Body of pancreas (tissue), 4 donors: Measurements from ENCODE around the gene DAAM1. TPM values are rescaled to one million over a fixed set of nuclear protein-coding genes. Genes with fewer than 3 reads are reported as not detected.
A peak's percentile ranks its signal among the peaks of the same experiment; 100 is the strongest.

ENCODE experiments used
- ATAC-seq: fragments of 150-250 bp; one replicate; pipeline ENCODE4 v1.9.1; 2016
- DNase-seq, 4 donors: peaks; one replicate each; pipeline ENCODE4 v3.0.0-alpha.2; 2019
- H3K27ac ChIP-seq, 4 donors: fragments of 200-600 bp; sonication (generic); 1 replicate in 3 of 4; 2 replicates in 1 of 4; pipeline versions ENCODE4 v1.5.1 to v1.6.1; 2016 to 2019; ENCODE audit warnings: mild to moderate bottlenecking in 1 of 4, mixed read lengths in 1 of 4, moderate library complexity in 1 of 4
- H3K27me3 ChIP-seq, 2 donors: fragments of 200-600 bp; sonication (generic); one replicate each; pipeline ENCODE4 v1.6.0; 2016; ENCODE audit warnings: mild to moderate bottlenecking in 1 of 2
- H3K36me3 ChIP-seq, 2 donors: fragments of 200-600 bp; sonication (generic); replicated peaks in 1 of 2; 2 replicates each; pipeline ENCODE4 v1.5.1; 2016; ENCODE audit warnings: low read depth in 2 of 2; ENCODE audit not compliant: insufficient read depth in 1 of 2
- H3K4me1 ChIP-seq: fragments of 200-600 bp; sonication (generic); one replicate; pipeline ENCODE4 v1.6.0; 2016
- H3K4me3 ChIP-seq, 2 donors: fragments of 200-600 bp; sonication (generic); 1 replicate in 1 of 2; 2 replicates in 1 of 2; pipeline ENCODE4 v1.5.1; 2016 to 2019
- H3K9me3 ChIP-seq, 3 donors: fragments of 200-600 bp; sonication (generic); 1 replicate in 2 of 3; 2 replicates in 1 of 3; pipeline ENCODE4 v1.5.1; 2016
- POLR2A ChIP-seq, 3 donors: fragments of 450-650 bp; IDR thresholded peaks; one replicate each; pipeline ENCODE4 v1.6.1; 2016; ENCODE audit warnings: antibody characterized with exemption in 3 of 3, mild to moderate bottlenecking in 2 of 3
- WGBS, 2 donors: methylation state at CpG; one replicate each; pipeline ENCODE4 v1.1.5; 2017; 5-methylcytosine and 5-hydroxymethylcytosine counted together
- intact Hi-C: fragments of 100-400 bp; cut with DNase I; formaldehyde crosslinking; loops from one replicate; pipeline ENCODE4 v1.15.1; 2023
- total RNA-seq, 2 donors: library from RNA; depleted of rRNA; stranded (reverse); fragments of >200 nt; gene quantifications; one replicate each; pipeline ENCODE4 v1.1.0, GENCODE V29; 2016
- TF ChIP-seq, protein P1 (sequence below), 7 experiments: fragments of 450-650 bp in 4 of 7; fragments of 200-600 bp in 3 of 7; sonication (generic) in 3 of 7; IDR thresholded peaks; one replicate each; pipeline ENCODE4 v1.5.1; 2016 to 2019; ENCODE audit warnings: antibody characterized with exemption in 7 of 7

Gene DAAM1
- total RNA-seq, 2 donors from 2014 or later: 16.9 to 42.5 TPM

DNA sequence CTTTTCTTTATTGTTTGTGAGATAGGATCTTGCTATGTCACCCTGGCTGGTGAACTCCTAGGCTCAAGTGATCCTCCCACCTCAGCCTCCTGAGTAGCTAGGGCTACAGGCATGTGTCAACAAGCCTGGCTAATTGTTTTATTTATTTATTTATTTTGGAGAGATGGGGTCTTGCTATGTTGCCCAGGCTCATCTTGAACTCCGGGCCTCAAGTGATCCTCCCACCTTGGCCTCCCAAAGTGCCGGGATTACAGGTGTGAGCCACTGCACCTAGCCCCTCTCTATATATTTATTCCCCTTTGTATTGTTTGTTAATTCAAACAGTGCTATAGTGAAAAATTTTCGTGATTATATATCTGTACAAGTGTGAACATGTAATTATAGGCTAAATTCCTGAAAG lies 123.3 kb downstream of the DAAM1 start:
- H3K27ac ChIP-seq: no peak overlapping the region
- TF ChIP-seq, protein P1, sequence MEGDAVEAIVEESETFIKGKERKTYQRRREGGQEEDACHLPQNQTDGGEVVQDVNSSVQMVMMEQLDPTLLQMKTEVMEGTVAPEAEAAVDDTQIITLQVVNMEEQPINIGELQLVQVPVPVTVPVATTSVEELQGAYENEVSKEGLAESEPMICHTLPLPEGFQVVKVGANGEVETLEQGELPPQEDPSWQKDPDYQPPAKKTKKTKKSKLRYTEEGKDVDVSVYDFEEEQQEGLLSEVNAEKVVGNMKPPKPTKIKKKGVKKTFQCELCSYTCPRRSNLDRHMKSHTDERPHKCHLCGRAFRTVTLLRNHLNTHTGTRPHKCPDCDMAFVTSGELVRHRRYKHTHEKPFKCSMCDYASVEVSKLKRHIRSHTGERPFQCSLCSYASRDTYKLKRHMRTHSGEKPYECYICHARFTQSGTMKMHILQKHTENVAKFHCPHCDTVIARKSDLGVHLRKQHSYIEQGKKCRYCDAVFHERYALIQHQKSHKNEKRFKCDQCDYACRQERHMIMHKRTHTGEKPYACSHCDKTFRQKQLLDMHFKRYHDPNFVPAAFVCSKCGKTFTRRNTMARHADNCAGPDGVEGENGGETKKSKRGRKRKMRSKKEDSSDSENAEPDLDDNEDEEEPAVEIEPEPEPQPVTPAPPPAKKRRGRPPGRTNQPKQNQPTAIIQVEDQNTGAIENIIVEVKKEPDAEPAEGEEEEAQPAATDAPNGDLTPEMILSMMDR (IDR thresholded peaks at IDR 0.05): no peak
- no peak for TF ChIP-seq POLR2A (IDR thresholded peaks at IDR 0.05)
- WGBS, 2 donors: 86% methylated on average over 3 of the region's 3 CpGs
- H3K4me1 ChIP-seq: peaks cover 6% of the 10 kb centered on the region
- no peak for ATAC-seq
- H3K27me3 ChIP-seq: no peaks in the 10 kb centered on the region
- intact Hi-C loops: no loop called here
- no peaks in the 10 kb centered on the region for H3K9me3 ChIP-seq
- H3K36me3 ChIP-seq: no peaks in the 10 kb centered on the region
- no peak for DNase-seq
- no peak overlapping the region for H3K4me3 ChIP-seq

DNA sequence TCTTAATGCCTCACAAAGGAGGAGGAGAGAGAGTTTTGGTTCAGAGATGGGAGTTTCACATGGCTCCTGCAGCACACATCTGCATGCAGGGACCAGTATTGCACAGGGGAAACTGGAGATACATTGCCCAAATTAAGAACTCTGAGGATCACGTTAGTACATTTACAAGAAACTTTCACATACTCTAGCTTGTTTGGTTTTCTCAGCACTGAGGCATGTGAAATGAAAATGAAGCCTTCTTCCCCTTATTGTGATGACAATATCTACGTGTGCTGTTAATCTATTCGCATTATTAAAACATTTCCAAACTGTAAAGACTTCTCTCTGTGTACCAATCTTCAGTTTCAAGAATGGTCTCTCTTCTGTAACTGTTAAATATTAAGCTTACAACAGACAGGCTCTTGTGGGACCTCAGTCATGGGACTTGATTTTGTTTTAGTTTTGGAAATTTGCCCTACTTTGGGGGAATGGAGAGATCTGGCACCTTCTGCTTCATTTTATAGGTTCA lies 124.7 kb downstream of the DAAM1 start:
- DNase-seq (no peak), ATAC-seq (no peak)
- TF ChIP-seq, protein P1 (IDR thresholded peaks at IDR 0.05): no peak
- TF ChIP-seq POLR2A (IDR thresholded peaks at IDR 0.05): no peak
- Histone ChIP-seq H3K4me3 (no peak overlapping the region), H3K27me3 (no peaks in the 10 kb centered on the region), H3K4me1 (peaks cover 9% of the 10 kb centered on the region), H3K9me3 (no peaks in the 10 kb centered on the region), H3K27ac (peak overlapping the region in 1 of 4 donors; percentile 13), H3K36me3 (no peaks in the 10 kb centered on the region)
- intact Hi-C loops: no loop called here
- 65 to 72% methylated on average over 3 of the region's 3 CpGs for WGBS, 2 donors

DNA sequence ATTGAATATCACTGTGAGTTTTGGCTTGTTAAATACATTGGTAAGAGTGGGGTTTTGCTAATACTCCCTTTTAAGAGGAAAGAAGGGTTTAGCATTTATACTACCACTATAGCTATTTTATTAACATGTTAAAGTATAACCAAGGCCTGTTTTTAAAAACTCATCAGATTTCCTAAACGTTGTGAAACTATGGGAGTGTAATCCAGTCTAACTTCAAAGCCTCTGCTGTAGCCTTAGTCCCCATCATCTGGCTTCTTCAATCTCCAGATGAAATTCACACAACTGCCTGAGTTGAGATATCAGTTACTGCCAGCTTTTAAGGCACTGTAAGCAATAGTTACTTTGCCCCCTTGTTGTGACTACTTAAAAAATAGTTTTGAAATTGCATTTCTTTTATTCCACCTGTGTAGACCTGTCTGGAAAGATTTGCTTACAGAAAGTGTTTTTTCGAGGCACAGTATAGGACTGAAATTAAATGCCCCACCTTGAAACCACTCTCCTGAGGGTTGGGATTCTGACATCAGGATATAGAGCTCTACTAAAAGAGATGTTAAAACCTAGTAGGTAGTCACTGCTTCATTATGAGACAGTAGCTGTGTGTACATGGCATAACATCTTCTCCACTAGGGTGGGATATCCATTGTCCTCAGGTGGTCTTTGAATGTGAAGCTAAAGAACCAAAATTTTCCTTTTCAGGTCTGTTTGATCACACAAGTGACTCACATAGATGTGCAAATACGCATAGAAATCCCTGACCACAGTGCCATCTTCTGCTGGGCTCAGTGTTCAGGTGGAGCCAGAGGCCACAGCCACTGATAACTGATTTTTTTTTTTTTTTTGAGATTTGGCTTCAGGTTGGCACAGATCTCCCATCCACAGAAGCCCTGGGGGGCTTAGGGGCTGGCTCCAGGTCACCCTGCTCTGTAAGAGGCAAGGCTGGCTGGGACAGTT lies 125.5 kb downstream of the DAAM1 start:
- Histone ChIP-seq H3K4me3 (no peak overlapping the region), H3K27me3 (no peaks in the 10 kb centered on the region), H3K27ac (peak overlapping the region in 2 of 4 donors; percentile 8 to 13), H3K9me3 (no peaks in the 10 kb centered on the region), H3K4me1 (peaks cover 9% of the 10 kb centered on the region), H3K36me3 (no peaks in the 10 kb centered on the region)
- TF ChIP-seq, protein P1 (IDR thresholded peaks at IDR 0.05): no peak
- TF ChIP-seq POLR2A (IDR thresholded peaks at IDR 0.05): no peak
- DNase-seq (no peak), ATAC-seq (no peak)
- 63 to 73% methylated on average over 3 of the region's 3 CpGs for WGBS, 2 donors
- intact Hi-C loops: no loop called here

DNA sequence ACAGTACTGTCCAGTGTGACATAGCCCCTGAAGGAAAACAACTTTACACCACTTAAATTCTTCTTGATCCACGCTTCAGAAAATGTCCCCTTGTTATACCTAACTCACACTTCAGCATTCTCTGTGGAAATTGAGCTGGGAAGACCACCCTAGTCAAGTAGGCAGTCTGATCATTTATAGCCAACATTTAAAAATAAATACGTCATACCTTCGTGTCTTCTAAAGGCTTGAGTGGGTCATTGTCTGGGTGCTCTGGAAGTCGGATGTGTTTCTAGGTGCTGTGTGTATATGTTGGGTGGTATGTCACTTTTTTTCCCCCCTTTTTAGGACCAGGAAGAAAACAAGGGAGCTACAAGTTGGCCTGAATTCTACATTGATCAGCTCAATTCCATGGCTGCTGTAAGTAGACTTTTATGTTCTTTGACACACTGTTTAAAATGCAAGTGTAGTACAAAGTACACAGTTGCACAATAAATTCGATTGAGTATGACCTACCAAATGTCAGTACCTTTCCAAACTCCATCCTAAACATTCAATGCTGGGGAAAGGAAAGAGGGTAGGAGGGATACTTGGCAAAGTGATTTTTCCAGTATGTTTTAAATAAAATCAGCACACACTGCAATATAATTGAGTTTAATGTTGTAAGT lies 126.6 kb downstream of the DAAM1 start:
- Histone ChIP-seq H3K4me1 (peaks cover 9% of the 10 kb centered on the region), H3K27me3 (no peaks in the 10 kb centered on the region), H3K4me3 (no peak overlapping the region), H3K36me3 (no peaks in the 10 kb centered on the region), H3K27ac (no peak overlapping the region), H3K9me3 (no peaks in the 10 kb centered on the region)
- TF ChIP-seq, protein P1 (IDR thresholded peaks at IDR 0.05): no peak
- no peak for TF ChIP-seq POLR2A (IDR thresholded peaks at IDR 0.05)
- intact Hi-C loops: no loop called here
- WGBS, 2 donors: 82 to 86% methylated on average over 5 of the region's 5 CpGs
- DNase-seq (no peak), ATAC-seq (no peak)
